NCI-H2171 (cell line): ENCODE measurements around the gene GHDC.
"Not testable (repeated sequence)": the region's sequence is repeated elsewhere in the genome, so short reads cannot be mapped to it uniquely, and the experiment has no call there.

Experiments used
- DNase-seq: peaks from one replicate; lab custom pipeline; 2025; lab: John Stamatoyannopoulos, UW

Gene GHDC

GRCh38 chr17:42202696-42203095 is 8.4 kb upstream of the GHDC start:
- DNase-seq: no peak

- no peak for DNase-seq
Measured at GRCh38 chr17:42202159-42202558, 7.9 kb upstream of the GHDC start.

GRCh38 chr17:42201458-42201772 is 7.1 kb upstream of the GHDC start:
- DNase-seq: no peak

GRCh38 chr17:42200706-42201457 is 6.6 kb upstream of the GHDC start:
- DNase-seq: no peak

GRCh38 chr17:42199416-42200011 is 5.2 kb upstream of the GHDC start:
- DNase-seq: no peak

GRCh38 chr17:42198897-42199296 is 4.6 kb upstream of the GHDC start:
- no peak for DNase-seq

GRCh38 chr17:42197564-42198156 is 3.4 kb upstream of the GHDC start:
- no peak for DNase-seq

- DNase-seq: no peak
Measured at GRCh38 chr17:42193216-42193968, 902 bp downstream of the GHDC start.

GRCh38 chr17:42192189-42193126 is 1.8 kb downstream of the GHDC start:
- DNase-seq: no peak

GRCh38 chr17:42191275-42191608 is 3.1 kb downstream of the GHDC start:
- no peak for DNase-seq

- DNase-seq: no peak
Measured at GRCh38 chr17:42190491-42191274, 3.6 kb downstream of the GHDC start.

- DNase-seq: no peak
Measured at GRCh38 chr17:42189651-42189965, 4.7 kb downstream of the GHDC start.

GRCh38 chr17:42188749-42189650 is 5.3 kb downstream of the GHDC start:
- peak; percentile 61 for DNase-seq

GRCh38 chr17:42187833-42188232 is 6.5 kb downstream of the GHDC start:
- DNase-seq: no peak

GRCh38 chr17:42186191-42186590 is 8.1 kb downstream of the GHDC start:
- DNase-seq: not testable (repeated sequence)

GRCh38 chr17:42185621-42185930 is 8.7 kb downstream of the GHDC start:
- no peak for DNase-seq

- no peak for DNase-seq
Measured at GRCh38 chr17:42184713-42185620, 9.3 kb downstream of the GHDC start, which contains the start of gene HCRT. Gene HCRT (minus strand): TSS chr17:42185452. CDS start chr17:42185365, 87 bp downstream.

- no peak for DNase-seq
Measured at GRCh38 chr17:42183741-42184711, 10.3 kb downstream of the GHDC start.
